Measurements from ENCODE around the gene PAPOLB.

DNA sequence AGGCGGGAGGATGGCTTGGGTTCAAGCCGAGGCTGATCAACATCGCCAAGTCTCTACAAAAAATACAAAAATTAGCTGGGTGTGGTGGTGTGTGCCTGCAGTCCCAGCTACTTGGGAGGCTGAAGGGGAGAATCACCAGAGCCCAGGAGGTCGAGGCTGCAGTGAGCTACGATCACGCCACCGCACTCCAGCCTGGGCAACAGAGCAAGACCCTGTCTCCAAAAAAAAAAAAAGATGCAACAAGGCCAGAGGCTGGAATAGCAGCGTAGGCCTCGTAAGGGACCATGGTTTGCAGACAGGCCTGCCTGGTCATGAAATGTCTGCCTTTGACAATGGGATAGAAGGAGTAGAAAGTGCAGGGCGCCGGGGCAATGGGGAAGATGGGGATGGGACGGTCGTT, 20.0 kb downstream of the PAPOLB start:
- TF ChIP-seq, protein P1, sequence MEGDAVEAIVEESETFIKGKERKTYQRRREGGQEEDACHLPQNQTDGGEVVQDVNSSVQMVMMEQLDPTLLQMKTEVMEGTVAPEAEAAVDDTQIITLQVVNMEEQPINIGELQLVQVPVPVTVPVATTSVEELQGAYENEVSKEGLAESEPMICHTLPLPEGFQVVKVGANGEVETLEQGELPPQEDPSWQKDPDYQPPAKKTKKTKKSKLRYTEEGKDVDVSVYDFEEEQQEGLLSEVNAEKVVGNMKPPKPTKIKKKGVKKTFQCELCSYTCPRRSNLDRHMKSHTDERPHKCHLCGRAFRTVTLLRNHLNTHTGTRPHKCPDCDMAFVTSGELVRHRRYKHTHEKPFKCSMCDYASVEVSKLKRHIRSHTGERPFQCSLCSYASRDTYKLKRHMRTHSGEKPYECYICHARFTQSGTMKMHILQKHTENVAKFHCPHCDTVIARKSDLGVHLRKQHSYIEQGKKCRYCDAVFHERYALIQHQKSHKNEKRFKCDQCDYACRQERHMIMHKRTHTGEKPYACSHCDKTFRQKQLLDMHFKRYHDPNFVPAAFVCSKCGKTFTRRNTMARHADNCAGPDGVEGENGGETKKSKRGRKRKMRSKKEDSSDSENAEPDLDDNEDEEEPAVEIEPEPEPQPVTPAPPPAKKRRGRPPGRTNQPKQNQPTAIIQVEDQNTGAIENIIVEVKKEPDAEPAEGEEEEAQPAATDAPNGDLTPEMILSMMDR (IDR thresholded peaks at IDR 0.05): no peak
- TF ChIP-seq POLR2A (IDR thresholded peaks at IDR 0.05) (no peak), POLR2AphosphoS5 (IDR thresholded peaks at IDR 0.05) (no peak)

Measured in suprapubic skin (tissue), 4 donors.